H1 (cell line): Measurements from ENCODE around the gene USP10. TPM values are rescaled to one million over a fixed set of nuclear protein-coding genes. Genes with fewer than 3 reads are reported as not detected.

ENCODE experiments used
- CBX8 ChIP-seq: fragments of 300-800, 300-1000 bp; sonication (generic); IDR thresholded peaks from 2 replicates; pipeline ENCODE4 v1.7.1; 2016; ENCODE audit warnings: low read depth, low read length, borderline replicate concordance
- TAF7 ChIP-seq: optimal IDR thresholded peaks from 2 replicates; pipeline ENCODE3; 2011; ENCODE audit warnings: low read depth, mild to moderate bottlenecking, inconsistent platforms, low read length, moderate library complexity, borderline replicate concordance
- polyA plus RNA-seq, 7 experiments: library from polyadenylated mRNA; depleted of rRNA in 3 of 7; stranded (reverse) in 5 of 7; unstranded in 2 of 7; fragments of >200 nt in 5 of 7; fragments of 200-250 nt in 2 of 7; gene quantifications; 1 replicate in 5 of 7; 2 replicates in 1 of 7; 4 replicates in 1 of 7; pipeline versions ENCODE4 v1.2.1 to v1.2.3, GENCODE V29; 2011 to 2013; ENCODE audit warnings: missing spikeins in 2 of 7, mixed read lengths in 2 of 7
- total RNA-seq: library from RNA; stranded (reverse); fragmentation: NEBNext Ultra II Directional; extraction: Animal tissue kit (Norgen Biotek cat#: 25700); gene quantifications from 2 replicates; pipeline ENCODE4 v1.2.1, GENCODE V29; 2021

USP10 gene
- total and polyA plus RNA-seq, 2 of the 8 experiments (the other 6 are each of a cell fraction or from before 2014, with no cell fraction given) = 171 to 195 TPM

DNA sequence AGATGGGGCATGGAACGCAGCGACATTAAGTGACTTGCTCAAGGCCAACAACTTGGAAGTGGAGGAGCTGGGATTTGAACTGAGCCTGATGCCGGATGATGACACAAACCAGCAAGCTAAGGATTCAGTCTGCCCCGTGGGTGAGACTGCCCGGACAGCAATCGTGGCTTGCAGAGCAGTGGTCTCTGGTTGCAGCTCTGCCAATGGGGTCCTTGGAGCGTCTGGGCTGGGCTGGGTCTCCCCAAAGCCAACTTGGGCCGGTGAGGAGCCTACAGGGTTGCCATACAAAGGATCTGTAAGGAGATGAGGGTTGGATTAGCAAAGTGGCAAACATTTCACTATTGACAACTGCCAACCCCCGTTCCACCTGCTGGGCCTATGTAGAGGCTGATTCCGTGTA, 117.4 kb downstream of the USP10 start (continued):
- TF ChIP-seq CBX8 (no peak), TAF7 (no peak)
- TF ChIP-seq, all 59 proteins: peak for 0
